GM12878 (cell line): ENCODE data around the gene SLC4A3. TPM values are rescaled to one million over a fixed set of nuclear protein-coding genes. Genes with fewer than 3 reads are reported as not detected.

Experiments used
- ATAC-seq: fragments of 200-7000 bp; cut with Tn5 transposase; 3 replicates; pipeline ENCODE4 v1.9.1; 2020; ENCODE audit warnings: mild to moderate bottlenecking, moderate library complexity
- BruUV-seq: library from RNA; stranded (reverse); fragments of 400-500 nt; replicated peaks from 2 replicates; lab custom pipeline; 2021; lab: Mats Ljungman, UMichigan
- CTCF ChIA-PET: fragments of 300-600 bp; sonication (Branson Sonifier 250); formaldehyde crosslinking; extraction: SDS; loops from one replicate; lab custom pipeline; 2021; ENCODE audit warnings: inconsistent platforms; lab: Yijun Ruan, JAX
- POLR2A ChIA-PET: fragments of 350-600 bp; formaldehyde crosslinking; extraction: SDS; loops from one replicate; lab custom pipeline; 2021; ENCODE audit warnings: inconsistent platforms; lab: Charles Lee
- RAD21 ChIA-PET: fragments of 300-600 bp; sonication (Branson Sonifier 250); formaldehyde crosslinking; loops from one replicate; lab custom pipeline; 2023; ENCODE audit warnings: antibody characterized with exemption; ENCODE audit not compliant: unreplicated experiment; lab: Charles Lee
- SMC1A ChIA-PET: fragments of 300-600 bp; sonication (Branson Sonifier 250); formaldehyde crosslinking; loops from one replicate; lab custom pipeline; 2023; ENCODE audit not compliant: unreplicated experiment, uncharacterized antibody; lab: Charles Lee
- DNase-seq: peaks from one replicate; pipeline ENCODE4 v3.0.0-alpha.2; 2011; ENCODE audit warnings: low read depth, low spot score
- FAIRE-seq: peaks from 3 replicates; lab custom pipeline; 2011; peaks lifted over from hg19 to GRCh38; lab: Jason Lieb, UNC
- H2AFZ ChIP-seq: 2 replicates; pipeline ENCODE4 v1.6.0; 2011; ENCODE audit warnings: low read depth, low read length, control low read depth; ENCODE audit not compliant: control insufficient read depth
- H3K27ac ChIP-seq: 2 replicates; pipeline ENCODE4 v1.5.1; 2011; ENCODE audit warnings: control low read depth; ENCODE audit not compliant: control insufficient read depth, insufficient read depth
- H3K27me3 ChIP-seq, 2 experiments: replicated peaks in 1 of 2; 2 replicates each; pipeline versions ENCODE4 v1.6.0 to v1.6.1; 2011; ENCODE audit warnings: low read length in 1 of 2; ENCODE audit not compliant: control insufficient read depth in 2 of 2, insufficient read depth in 2 of 2
- H3K36me3 ChIP-seq, 2 experiments: 2 replicates each; pipeline ENCODE4 v1.5.1; 2011; ENCODE audit warnings: low read length in 1 of 2; ENCODE audit not compliant: control insufficient read depth in 2 of 2, insufficient read depth in 2 of 2
- H3K4me1 ChIP-seq: 2 replicates; pipeline ENCODE4 v1.6.1; 2011; ENCODE audit warnings: mild to moderate bottlenecking, low read length, moderate library complexity, mixed read lengths; ENCODE audit not compliant: control insufficient read depth, insufficient read depth
- H3K4me2 ChIP-seq: 2 replicates; pipeline ENCODE4 v1.6.0; 2011; ENCODE audit warnings: control low read depth; ENCODE audit not compliant: control insufficient read depth, insufficient read depth
- H3K4me3 ChIP-seq: fragments of 200-600 bp; sonication (generic); 2 replicates; pipeline ENCODE4 v1.5.1; 2016
- H3K79me2 ChIP-seq: 2 replicates; pipeline ENCODE4 v1.6.0; 2011; ENCODE audit warnings: low read length; ENCODE audit not compliant: control insufficient read depth, insufficient read depth
- H3K9ac ChIP-seq: 2 replicates; pipeline ENCODE4 v1.8.0; 2011; ENCODE audit warnings: low read length, control low read depth, mixed read lengths; ENCODE audit not compliant: control insufficient read depth, insufficient read depth
- H3K9me3 ChIP-seq: replicated peaks from 3 replicates; pipeline ENCODE4 v1.5.1; 2011; ENCODE audit warnings: mild to moderate bottlenecking, low read length; ENCODE audit not compliant: control insufficient read depth, insufficient read depth
- H4K20me1 ChIP-seq: 2 replicates; pipeline ENCODE4 v1.6.0; 2011; ENCODE audit not compliant: control insufficient read depth, insufficient read depth
- BCL11A ChIP-seq: IDR thresholded peaks from 2 replicates; pipeline ENCODE4 v1.6.1; 2011; ENCODE audit warnings: low read depth, low read length
- CUX1 ChIP-seq: IDR thresholded peaks from 2 replicates; pipeline ENCODE4 v1.6.1; 2012; ENCODE audit warnings: improper control_type of control experiment, low read depth, low read length; ENCODE audit not compliant: insufficient replicate concordance
- FOXK2 ChIP-seq: fragments of 450-650 bp; IDR thresholded peaks from 2 replicates; pipeline ENCODE4 v1.6.1; 2017; ENCODE audit warnings: mild to moderate bottlenecking, moderate library complexity
- JUNB ChIP-seq: IDR thresholded peaks from 2 replicates; pipeline ENCODE4 v1.6.1; 2016; ENCODE audit warnings: antibody characterized with exemption, mild to moderate bottlenecking
- LARP7 ChIP-seq: fragments of 450-650 bp; IDR thresholded peaks from 2 replicates; pipeline ENCODE4 v1.6.1; 2017; ENCODE audit warnings: mild to moderate bottlenecking
- PML ChIP-seq: IDR thresholded peaks from 2 replicates; pipeline ENCODE4 v1.6.1; 2012; ENCODE audit warnings: low read length, inconsistent platforms
- POLR2A ChIP-seq: IDR thresholded peaks from 2 replicates; pipeline ENCODE4 v1.6.1; 2011; ENCODE audit warnings: low read depth, mild to moderate bottlenecking, low read length
- RAD21 ChIP-seq: IDR thresholded peaks from 2 replicates; pipeline ENCODE4 v1.6.1; 2011; ENCODE audit warnings: mild to moderate bottlenecking, low read depth, low read length, moderate library complexity; ENCODE audit not compliant: insufficient read depth
- YBX1 ChIP-seq: fragments of 450-650 bp; IDR thresholded peaks from 2 replicates; pipeline ENCODE4 v1.6.1; 2016; ENCODE audit warnings: antibody characterized with exemption
- WGBS: methylation state at CpG from one replicate; pipeline ENCODE4 v1.1.6; 2016; ENCODE audit warnings: low lambda C conversion rate; ENCODE audit not compliant: insufficient replicate concordance, insufficient coverage; ENCODE audit errors: missing lambda C conversion rate; 5-methylcytosine and 5-hydroxymethylcytosine counted together
- in situ Hi-C: fragments of 300-500 bp; cut with MboI; formaldehyde crosslinking; loops from 9 replicates; pipeline ENCODE4 v1.14.3; 2018; ENCODE audit warnings: mixed read lengths
- intact Hi-C: fragments of 100-400 bp; cut with micrococcal nuclease; formaldehyde crosslinking; loops from one replicate; pipeline ENCODE4 v1.14.2; 2022; ENCODE audit not compliant: unreplicated experiment
- polyA plus RNA-seq, 11 experiments: library from polyadenylated mRNA; depleted of rRNA in 4 of 11; unstranded in 6 of 11; stranded (reverse) in 5 of 11; fragments of >200 nt; fragmentation: Nextera tagmentation in 4 of 11; fragmentation: Illumina TruSeq in 1 of 11; extraction: Ambion mirVana in 4 of 11; extraction: Trizol in 1 of 11; gene quantifications; 1 replicate in 1 of 11; 2 replicates in 10 of 11; pipeline versions ENCODE4 v1.2.1 to v1.2.3, GENCODE V29; 2011 to 2016; ENCODE audit warnings: inconsistent platforms in 2 of 11, missing spikeins in 2 of 11, low read depth in 1 of 11
- total RNA-seq, 4 experiments: library from RNA; depleted of rRNA in 3 of 4; stranded (reverse); fragments of >200 nt in 3 of 4; fragmentation: Illumina TruSeq in 1 of 4; extraction: Trizol in 1 of 4; gene quantifications; 2 replicates each; pipeline versions ENCODE4 v1.2.1 to v1.2.3, GENCODE V29; 2013 to 2021

SLC4A3 gene
- total and polyA plus RNA-seq, 10 of the 15 experiments (the other 5 are each of a cell fraction or from before 2014, with no cell fraction given), result 0.05 to 0.08 TPM; not detected in 8

GRCh38 chr2:219680958-219681693 is 53.7 kb downstream of the SLC4A3 start:
- BruUV-seq, result no TSS peak
- TF ChIP-seq PML (no peak), JUNB (no peak), BCL11A (no peak), FOXK2 (no peak), LARP7 (no peak), POLR2A (no peak), YBX1 (no peak), RAD21 (no peak), CUX1 (no peak)
- peaks cover 4% of the 10 kb centered on the region for H3K4me1 ChIP-seq
- FAIRE-seq, result no peak
- no peak for DNase-seq
- RAD21 ChIA-PET, result interaction anchor here (1.2 kb wide), 1 partner anchor 9 kb away, joined by 3 read pairs; no protein-coding TSS in a partner anchor
- no peaks in the 10 kb centered on the region for H3K36me3 ChIP-seq
- ATAC-seq, result no peak
- POLR2A ChIA-PET, result interaction anchor here (0.6 kb wide), 1 partner anchor 429 kb away, joined by 4 read pairs; no protein-coding TSS in a partner anchor
- H4K20me1 ChIP-seq, result no peaks in the 10 kb centered on the region
- in situ Hi-C loops (no loop called here), intact Hi-C loops (no loop called here)
- SMC1A ChIA-PET, result no interaction called here
- H3K27me3 ChIP-seq, result no peaks in the 10 kb centered on the region; a peak in 1 of 4 replicates
- H3K4me3 ChIP-seq, result no peak overlapping the region
- CTCF ChIA-PET, result interaction anchor here (1.2 to 2.4 kb wide), 3 partner anchors 9 to 38 kb away, joined by 3 to 8 read pairs (median 5); no protein-coding TSS in a partner anchor
- no peak overlapping the region for H3K27ac ChIP-seq
- H3K9me3 ChIP-seq, result peaks cover 3% of the 10 kb centered on the region; the same call in 1 of the 3 replicates
- WGBS, result 36% methylated on average over 4 of the region's 4 CpGs
- no peak overlapping the region for H2AFZ ChIP-seq
- H3K4me2 ChIP-seq, result no peak overlapping the region
- H3K79me2 ChIP-seq, result no peaks in the 10 kb centered on the region
- no peak overlapping the region for H3K9ac ChIP-seq
